K562 (cell line): ENCODE measurements around the gene MRNIP. TPM values are rescaled to one million over a fixed set of nuclear protein-coding genes. Genes with fewer than 3 reads are reported as not detected.

ENCODE experiments used
- BRD4 ChIP-seq: fragments of 200-600 bp; sonication (generic); IDR thresholded peaks from 2 replicates; pipeline ENCODE4 v1.6.1; 2017; ENCODE audit warnings: inconsistent platforms
- CAMTA2 ChIP-seq: fragments of 250-450 bp; sonication (Bioruptor Pico); conservative IDR thresholded peaks from 2 replicates; pipeline ENCODE4 v1.5.1; 2022
- CBX3 ChIP-seq, 2 experiments: IDR thresholded peaks; 1 replicate in 1 of 2; 2 replicates in 1 of 2; pipeline ENCODE4 v1.6.1; 2012; ENCODE audit warnings: inconsistent platforms in 2 of 2, low read length in 2 of 2, borderline replicate concordance in 1 of 2, control low read depth in 1 of 2
- CEBPG ChIP-seq, 3 experiments: fragments of 200-800 bp in 1 of 3; sonication (Bioruptor generic) in 1 of 3; sonication (generic) in 1 of 3; formaldehyde crosslinking in 1 of 3; IDR thresholded peaks in 2 of 3; conservative IDR thresholded peaks in 1 of 3; 2 replicates each; pipeline versions ENCODE4 v1.6.1 to v1.8.0; 2016 to 2022; ENCODE audit warnings: missing compliant biosample characterization in 2 of 3, missing genetic modification characterization in 2 of 3, mild to moderate bottlenecking in 1 of 3, missing genetic modification reagents in 1 of 3
- CREM ChIP-seq: IDR thresholded peaks from 2 replicates; pipeline ENCODE4 v1.6.1; 2014; ENCODE audit warnings: antibody characterized with exemption, low read depth
- ILF3 ChIP-seq: fragments of 450-650 bp; IDR thresholded peaks from 2 replicates; pipeline ENCODE4 v1.6.1; 2018; ENCODE audit warnings: antibody characterized with exemption, mild to moderate bottlenecking, moderate library complexity, borderline replicate concordance
- LEF1 ChIP-seq: fragments of 450-650 bp; IDR thresholded peaks from 2 replicates; pipeline ENCODE4 v1.6.1; 2016; ENCODE audit warnings: mild to moderate bottlenecking
- MECOM ChIP-seq: fragments of 250-450 bp; sonication (Bioruptor Pico); IDR thresholded peaks from 2 replicates; pipeline ENCODE4 v1.8.0; 2022; ENCODE audit warnings: inconsistent platforms
- MLLT1 ChIP-seq, 2 experiments: fragments of 450-650 bp; IDR thresholded peaks; 2 replicates each; pipeline ENCODE4 v1.6.1; 2016
- MYC ChIP-seq, 2 experiments: fragments of 250-450 bp in 1 of 2; sonication (Bioruptor Pico) in 1 of 2; IDR thresholded peaks; 2 replicates each; pipeline versions ENCODE4 v1.5.1 to v1.6.1; 2012 to 2021; ENCODE audit warnings: low read depth in 2 of 2, borderline replicate concordance in 1 of 2, improper control_type of control experiment in 1 of 2, low read length in 1 of 2, mild to moderate bottlenecking in 1 of 2, moderate library complexity in 1 of 2
- NUFIP1 ChIP-seq: fragments of 450-650 bp; IDR thresholded peaks from 2 replicates; pipeline ENCODE4 v1.6.1; 2018; ENCODE audit not compliant: partially characterized antibody
- OTX1 ChIP-seq: fragments of 450-650 bp; formaldehyde crosslinking; IDR thresholded peaks from 2 replicates; pipeline ENCODE4 v1.4.0; 2022; ENCODE audit warnings: mild to moderate bottlenecking
- PYGO2 ChIP-seq: fragments of 450-650 bp; IDR thresholded peaks from 2 replicates; pipeline ENCODE4 v1.6.1; 2016; ENCODE audit warnings: mild to moderate bottlenecking, missing genetic modification characterization, moderate library complexity, missing compliant biosample characterization
- RBFOX2 ChIP-seq: fragments of 200-400 bp; formaldehyde crosslinking; IDR thresholded peaks from 2 replicates; pipeline ENCODE4 v1.6.1; 2017; ENCODE audit warnings: low read depth, mild to moderate bottlenecking, low read length, moderate library complexity
- SRSF7 ChIP-seq: fragments of 200-400 bp; formaldehyde crosslinking; optimal IDR thresholded peaks from 2 replicates; pipeline ENCODE3; 2017; ENCODE audit warnings: mild to moderate bottlenecking, low read depth, low read length
- TAF1 ChIP-seq: IDR thresholded peaks from 2 replicates; pipeline ENCODE4 v1.6.1; 2011; ENCODE audit warnings: mild to moderate bottlenecking, low read length, moderate library complexity; ENCODE audit not compliant: insufficient read depth, control insufficient read depth, severe bottlenecking; ENCODE audit errors: extremely low read depth
- TBL1XR1 ChIP-seq, 2 experiments: IDR thresholded peaks; 2 replicates each; pipeline ENCODE4 v1.6.1; 2012; ENCODE audit warnings: improper control_type of control experiment in 2 of 2, low read length in 2 of 2, mild to moderate bottlenecking in 1 of 2
- TCF3 ChIP-seq: sonication (generic); formaldehyde crosslinking; IDR thresholded peaks from 2 replicates; pipeline ENCODE4 v1.4.0; 2020; ENCODE audit warnings: mild to moderate bottlenecking, missing genetic modification reagents
- YY1 ChIP-seq, 3 experiments: IDR thresholded peaks; 2 replicates each; pipeline ENCODE4 v1.6.1; 2011; ENCODE audit warnings: low read length in 2 of 3, mild to moderate bottlenecking in 2 of 3, moderate library complexity in 2 of 3, borderline replicate concordance in 1 of 3, control low read depth in 1 of 3, low read depth in 1 of 3; ENCODE audit not compliant: insufficient read depth in 3 of 3, insufficient replicate concordance in 2 of 3, control insufficient read depth in 1 of 3, insufficient read length in 1 of 3; ENCODE audit errors: extremely low read depth in 1 of 3
- ZNF311 ChIP-seq: fragments of 250-450 bp; sonication (Bioruptor Pico); IDR thresholded peaks from 2 replicates; pipeline ENCODE4 v1.4.0; 2020; ENCODE audit warnings: mild to moderate bottlenecking, moderate library complexity
- ZNF354B ChIP-seq: fragments of 250-450 bp; sonication (Bioruptor Pico); IDR thresholded peaks from 2 replicates; pipeline ENCODE4 v1.4.0; 2020
- ZNF785 ChIP-seq: fragments of 250-450 bp; sonication (Bioruptor Pico); IDR thresholded peaks from 2 replicates; pipeline ENCODE4 v1.4.0; 2020; ENCODE audit warnings: mild to moderate bottlenecking
- polyA plus RNA-seq, 8 experiments: library from polyadenylated mRNA; depleted of rRNA in 4 of 8; stranded (reverse) in 5 of 8; unstranded in 3 of 8; fragments of >200 nt; fragmentation: Nextera tagmentation in 2 of 8; fragmentation: Illumina TruSeq in 1 of 8; extraction: Ambion mirVana in 2 of 8; extraction: Trizol in 1 of 8; gene quantifications; 2 replicates each; pipeline versions ENCODE4 v1.2.1 to v1.2.3, GENCODE V29; 2011 to 2014; ENCODE audit warnings: inconsistent platforms in 1 of 8, missing spikeins in 1 of 8
- total RNA-seq, 7 experiments: library from RNA; depleted of rRNA in 6 of 7; stranded (reverse); fragments of >200 nt in 6 of 7; fragmentation: Illumina TruSeq in 2 of 7; extraction: Trizol in 2 of 7; gene quantifications; 2 replicates each; pipeline versions ENCODE4 v1.2.1 to v1.2.3, GENCODE V29; 2011 to 2021; ENCODE audit warnings: low replicate concordance in 1 of 7

The MRNIP gene
- total and polyA plus RNA-seq, 9 of the 15 experiments (the other 6 are each of a cell fraction or from before 2014, with no cell fraction given), result 3.6 to 39.0 (median 16.8) TPM

DNA sequence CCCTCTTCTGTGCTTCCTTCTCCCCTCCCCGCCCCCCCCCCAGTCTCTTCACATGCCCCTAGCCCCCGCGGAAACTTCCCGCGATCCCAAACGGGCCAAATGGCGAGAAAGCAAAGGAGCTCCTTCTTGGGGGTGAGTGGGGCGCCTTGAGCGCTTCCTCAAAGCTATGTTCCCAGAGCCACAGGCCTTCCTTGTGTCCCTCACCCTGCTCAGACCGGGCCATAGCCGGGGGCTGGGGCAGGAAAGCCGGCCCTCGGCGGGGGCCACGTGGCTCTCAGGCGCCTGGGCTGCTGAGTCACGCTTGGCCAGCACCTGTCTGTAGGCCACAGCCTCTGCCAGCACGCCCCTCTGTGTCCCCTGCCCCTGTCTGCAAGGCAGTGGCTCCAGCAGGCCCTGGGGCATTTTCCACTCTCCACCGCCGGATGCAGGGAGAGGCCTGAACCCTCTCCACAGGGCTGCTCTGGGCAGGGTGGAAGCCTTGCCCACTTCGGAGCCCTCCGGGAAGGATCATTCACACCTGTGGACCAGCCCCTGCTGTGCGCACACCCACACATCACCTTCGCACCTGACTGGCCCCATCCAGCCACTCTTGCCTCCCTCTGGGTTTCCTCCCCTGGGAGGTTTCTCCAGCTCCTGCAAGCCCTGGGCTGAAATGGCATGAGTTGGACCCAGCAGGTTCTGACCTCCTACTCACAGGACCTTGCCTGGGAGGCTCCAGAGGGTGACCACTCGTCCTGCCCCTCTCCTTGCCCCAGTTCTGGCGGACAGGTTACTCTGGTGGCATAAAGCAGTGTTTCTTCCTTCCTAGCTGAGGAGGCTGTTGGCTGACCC, 39.1 kb downstream of the MRNIP start (continued):
- TF ChIP-seq YY1 (IDR thresholded peaks at IDR 0.05; ENCODE audit: borderline replicate concordance in 1 of 3, control insufficient read depth in 1 of 3, extremely low read depth in 1 of 3, insufficient read depth in 3 of 3, insufficient read length in 1 of 3, insufficient replicate concordance in 2 of 3, low read depth in 1 of 3, low read length in 2 of 3) (no peak), RBFOX2 (peak; percentile 77), MLLT1 (IDR thresholded peaks at IDR 0.05) (no peak), BRD4 (peak; percentile 27), MECOM (CRISPR knock-in tag) (0 out of 2 replicates have a peak, but pooled peaks have one; percentile 54), TCF3 (CRISPR knock-in tag) (no peak), ZNF311 (peak; percentile 88), LEF1 (0 out of 2 replicates have a peak, but pooled peaks have one; percentile 7), MYC (IDR thresholded peaks at IDR 0.05; ENCODE audit: low read depth, low read length) (peak; percentile 97), MYC (CRISPR knock-in tag; IDR thresholded peaks at IDR 0.05; ENCODE audit: borderline replicate concordance, low read depth) (peak; percentile 88), CREM (peak; percentile 42; the same call in 1 of the 2 replicates), CEBPG (CRISPR knock-in tag; IDR thresholded peaks at IDR 0.05) (no peak), CEBPG (tag; conservative IDR thresholded peaks at IDR 0.05 in 1 of 2, IDR thresholded peaks at IDR 0.05 in 1 of 2) (no peak), NUFIP1 (peak; percentile 67), ILF3 (no peak), CAMTA2 (CRISPR knock-in tag) (no peak), SRSF7 (no peak), ZNF354B (peak; percentile 78), ZNF785 (CRISPR knock-in tag) (peak; percentile 50; the same call in 1 of the 2 replicates), TBL1XR1 (IDR thresholded peaks at IDR 0.05; ENCODE audit: low read length in 2 of 2) (no peak), CBX3 (IDR thresholded peaks at IDR 0.05; ENCODE audit: borderline replicate concordance in 1 of 2, low read length in 2 of 2) (no peak), PYGO2 (peak; percentile 65; the same call in 1 of the 2 replicates), OTX1 (CRISPR knock-in tag) (peak; percentile 92; the same call in 1 of the 2 replicates), TAF1 (no peak)
